Smooth muscle cell (in vitro differentiated cells): ENCODE results near the gene IGDCC3. TPM values are rescaled to one million over a fixed set of nuclear protein-coding genes. Genes with fewer than 3 reads are reported as not detected.

ENCODE experiments used
- DNase-seq: peaks from one replicate; lab custom pipeline; 2025; ENCODE audit not compliant: unreplicated experiment; lab: John Stamatoyannopoulos, UW
- H2AFZ ChIP-seq: fragments of 200-600 bp; sonication (generic); 2 replicates; pipeline ENCODE4 v1.6.0; 2016; ENCODE audit warnings: antibody characterized with exemption, low read depth, mild to moderate bottlenecking
- H3F3A ChIP-seq: fragments of 200-600 bp; sonication (generic); 2 replicates; pipeline ENCODE4 v1.6.0; 2017; ENCODE audit warnings: antibody characterized with exemption, low read depth
- H3K27ac ChIP-seq: fragments of 200-600 bp; sonication (generic); 2 replicates; pipeline ENCODE4 v1.5.1; 2016; ENCODE audit warnings: low read depth, mild to moderate bottlenecking
- H3K27me3 ChIP-seq: fragments of 200-600 bp; sonication (generic); 2 replicates; pipeline ENCODE4 v1.6.1; 2016; ENCODE audit warnings: low read depth, mild to moderate bottlenecking
- H3K36me3 ChIP-seq: fragments of 200-600 bp; sonication (generic); 2 replicates; pipeline ENCODE4 v1.5.1; 2016; ENCODE audit warnings: low read depth
- H3K4me1 ChIP-seq: fragments of 200-600 bp; sonication (generic); 2 replicates; pipeline ENCODE4 v1.5.1; 2016; ENCODE audit warnings: low read depth
- H3K4me2 ChIP-seq: fragments of 200-600 bp; sonication (generic); 2 replicates; pipeline ENCODE4 v1.6.0; 2016; ENCODE audit warnings: mild to moderate bottlenecking
- H3K4me3 ChIP-seq: fragments of 200-600 bp; sonication (generic); 2 replicates; pipeline ENCODE4 v1.5.1; 2016; ENCODE audit warnings: mild to moderate bottlenecking
- H3K79me2 ChIP-seq: fragments of 200-600 bp; sonication (generic); 2 replicates; pipeline ENCODE4 v1.6.0; 2016; ENCODE audit warnings: low read depth, mild to moderate bottlenecking
- H3K9ac ChIP-seq: fragments of 200-600 bp; sonication (generic); 2 replicates; pipeline ENCODE4 v1.6.0; 2016; ENCODE audit warnings: low read depth
- H3K9me3 ChIP-seq: fragments of 200-600 bp; sonication (generic); replicated peaks from 2 replicates; pipeline ENCODE4 v1.5.1; 2016; ENCODE audit warnings: low read depth
- H4K20me1 ChIP-seq: fragments of 200-600 bp; sonication (generic); 2 replicates; pipeline ENCODE4 v1.6.0; 2016; ENCODE audit warnings: low read depth
- WGBS: methylation state at CpG from one replicate; pipeline ENCODE4 v1.1.7; 2016; ENCODE audit warnings: low lambda C conversion rate; 5-methylcytosine and 5-hydroxymethylcytosine counted together
- polyA plus RNA-seq: library from polyadenylated mRNA; unstranded; fragments of >200 nt; fragmentation: Nextera tagmentation; extraction: Ambion mirVana; gene quantifications from 2 replicates; pipeline ENCODE4 v1.2.1, GENCODE V29; 2016
- total RNA-seq: library from RNA; depleted of rRNA; stranded (reverse); fragments of >200 nt; gene quantifications from 2 replicates; pipeline ENCODE4 v1.2.3, GENCODE V29; 2014
- TF ChIP-seq, protein P1 (sequence below): fragments of 200-600 bp; sonication (generic); IDR thresholded peaks from 2 replicates; pipeline ENCODE4 v1.5.1; 2017; ENCODE audit warnings: borderline replicate concordance, mild to moderate bottlenecking, antibody characterized with exemption; ENCODE audit not compliant: insufficient read depth, poor library complexity, severe bottlenecking

IGDCC3 gene
- total and polyA plus RNA-seq, 2 experiments from 2014 or later: 3.2 to 5.9 TPM

DNA sequence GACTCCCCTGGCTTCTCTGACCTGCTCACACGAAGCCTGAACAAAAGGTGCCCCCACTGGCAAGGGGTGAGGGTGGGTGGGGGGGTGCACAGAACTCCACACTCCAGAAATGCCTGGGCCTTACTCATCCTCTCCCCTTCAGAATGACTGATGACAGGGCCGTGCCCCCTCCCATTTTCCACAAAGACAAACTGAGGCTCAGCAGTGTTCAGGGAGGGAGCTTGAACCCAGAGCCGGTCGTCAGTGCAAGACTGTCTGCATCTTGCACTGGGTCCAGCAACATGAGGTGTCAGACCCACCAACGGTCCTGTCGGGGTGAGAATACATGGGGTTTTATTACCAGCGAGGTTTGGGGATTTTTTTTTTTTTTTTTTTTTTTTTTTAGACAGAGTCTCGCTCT is 15.3 kb downstream of the IGDCC3 start:
- Histone ChIP-seq H3K27ac (no peak overlapping the region), H3K27me3 (no peaks in the 10 kb centered on the region), H3K9ac (no peak overlapping the region), H3K4me1 (peaks cover 13% of the 10 kb centered on the region), H3K79me2 (no peaks in the 10 kb centered on the region), H3F3A (no peaks in the 10 kb centered on the region), H3K4me3 (no peak overlapping the region), H2AFZ (no peak overlapping the region), H3K9me3 (no peaks in the 10 kb centered on the region), H3K4me2 (no peak overlapping the region), H4K20me1 (no peaks in the 10 kb centered on the region), H3K36me3 (no peaks in the 10 kb centered on the region)
- DNase-seq: no peak
- TF ChIP-seq, protein P1, sequence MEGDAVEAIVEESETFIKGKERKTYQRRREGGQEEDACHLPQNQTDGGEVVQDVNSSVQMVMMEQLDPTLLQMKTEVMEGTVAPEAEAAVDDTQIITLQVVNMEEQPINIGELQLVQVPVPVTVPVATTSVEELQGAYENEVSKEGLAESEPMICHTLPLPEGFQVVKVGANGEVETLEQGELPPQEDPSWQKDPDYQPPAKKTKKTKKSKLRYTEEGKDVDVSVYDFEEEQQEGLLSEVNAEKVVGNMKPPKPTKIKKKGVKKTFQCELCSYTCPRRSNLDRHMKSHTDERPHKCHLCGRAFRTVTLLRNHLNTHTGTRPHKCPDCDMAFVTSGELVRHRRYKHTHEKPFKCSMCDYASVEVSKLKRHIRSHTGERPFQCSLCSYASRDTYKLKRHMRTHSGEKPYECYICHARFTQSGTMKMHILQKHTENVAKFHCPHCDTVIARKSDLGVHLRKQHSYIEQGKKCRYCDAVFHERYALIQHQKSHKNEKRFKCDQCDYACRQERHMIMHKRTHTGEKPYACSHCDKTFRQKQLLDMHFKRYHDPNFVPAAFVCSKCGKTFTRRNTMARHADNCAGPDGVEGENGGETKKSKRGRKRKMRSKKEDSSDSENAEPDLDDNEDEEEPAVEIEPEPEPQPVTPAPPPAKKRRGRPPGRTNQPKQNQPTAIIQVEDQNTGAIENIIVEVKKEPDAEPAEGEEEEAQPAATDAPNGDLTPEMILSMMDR: no peak
- 96% methylated on average over 8 of the region's 8 CpGs for WGBS

DNA sequence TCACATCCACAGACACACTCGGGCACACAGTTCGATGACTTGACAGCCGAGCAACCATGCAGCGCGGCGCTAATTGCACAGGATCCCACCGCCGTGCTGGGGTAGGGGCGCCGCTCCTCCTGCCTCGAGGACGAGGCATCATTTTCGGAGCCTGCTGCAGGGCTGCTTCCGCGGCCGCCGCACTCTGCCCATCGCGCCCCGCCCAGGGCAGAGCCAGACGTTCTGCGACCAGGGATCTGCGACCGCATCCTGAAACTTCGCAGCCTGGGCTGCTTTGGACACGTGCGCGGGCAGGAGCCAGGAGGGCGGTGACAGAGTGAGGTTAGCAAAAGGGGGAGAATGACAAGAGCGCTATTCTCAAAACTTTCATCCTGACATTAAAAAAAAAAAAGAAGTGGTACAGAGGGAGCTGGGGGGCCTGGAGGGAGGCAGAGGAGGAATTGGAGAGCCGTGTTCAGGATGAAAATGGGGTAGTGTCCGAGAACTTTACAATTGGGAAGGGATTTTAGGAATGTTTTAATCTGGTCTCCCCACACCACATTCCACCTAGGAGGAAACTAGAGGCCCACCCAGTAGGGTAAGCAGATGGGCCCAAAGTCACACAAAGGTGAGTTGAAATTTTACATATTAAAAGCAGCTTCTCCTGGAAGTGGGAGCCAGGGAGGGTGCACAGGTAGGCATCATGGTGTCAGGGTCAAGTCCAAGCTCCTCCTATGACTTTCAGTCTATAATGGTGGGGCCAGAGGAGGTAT is 15.9 kb downstream of the IGDCC3 start:
- DNase-seq: no peak
- Histone ChIP-seq H3F3A (no peaks in the 10 kb centered on the region), H3K27me3 (no peaks in the 10 kb centered on the region), H2AFZ (no peak overlapping the region), H3K27ac (no peak overlapping the region), H3K79me2 (no peaks in the 10 kb centered on the region), H3K9ac (no peak overlapping the region), H3K36me3 (no peaks in the 10 kb centered on the region), H4K20me1 (no peaks in the 10 kb centered on the region), H3K4me3 (no peak overlapping the region), H3K9me3 (no peaks in the 10 kb centered on the region), H3K4me1 (peaks cover 12% of the 10 kb centered on the region), H3K4me2 (no peak overlapping the region)
- 85% methylated on average over 30 of the region's 32 CpGs for WGBS
- TF ChIP-seq, protein P1: no peak

DNA sequence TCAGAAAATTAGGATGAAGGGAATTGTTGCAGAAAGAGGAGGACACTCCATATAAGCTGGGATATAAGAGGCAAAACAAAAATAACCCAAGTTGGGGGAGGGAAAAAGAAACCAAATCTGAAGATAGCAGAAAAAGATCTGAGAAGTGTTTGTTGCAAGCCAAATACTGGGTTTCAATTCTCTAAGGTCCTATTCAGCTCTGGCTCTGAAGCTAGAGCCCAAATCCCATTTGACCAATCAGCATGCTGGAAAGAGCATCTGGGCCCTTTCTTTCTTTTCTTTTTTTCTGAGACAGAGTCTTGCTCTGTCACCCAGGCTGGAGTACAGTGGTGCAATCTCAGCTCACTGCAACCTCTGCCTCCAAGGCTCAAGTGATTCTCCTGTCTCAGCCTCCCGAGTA is 17.3 kb downstream of the IGDCC3 start:
- Histone ChIP-seq H3F3A (no peaks in the 10 kb centered on the region), H3K36me3 (no peaks in the 10 kb centered on the region), H3K27ac (no peak overlapping the region), H3K4me3 (no peak overlapping the region), H3K9me3 (no peaks in the 10 kb centered on the region), H3K27me3 (no peaks in the 10 kb centered on the region), H3K4me2 (no peak overlapping the region), H3K4me1 (peaks cover 19% of the 10 kb centered on the region), H2AFZ (no peak overlapping the region), H3K9ac (no peak overlapping the region), H3K79me2 (no peaks in the 10 kb centered on the region), H4K20me1 (no peaks in the 10 kb centered on the region)
- no peak for DNase-seq
- TF ChIP-seq, protein P1: no peak
- WGBS: 95% methylated on average over 1 of the region's 1 CpG

- Histone ChIP-seq H4K20me1 (no peaks in the 10 kb centered on the region), H3K9ac (no peak overlapping the region), H2AFZ (peak overlapping the region; percentile 91), H3K9me3 (no peaks in the 10 kb centered on the region), H3K4me3 (peak overlapping the region; percentile 67), H3K4me1 (peaks cover 20% of the 10 kb centered on the region), H3F3A (peaks cover 5% of the 10 kb centered on the region), H3K36me3 (no peaks in the 10 kb centered on the region), H3K79me2 (no peaks in the 10 kb centered on the region), H3K27ac (no peak overlapping the region), H3K27me3 (no peaks in the 10 kb centered on the region), H3K4me2 (peak overlapping the region; percentile 99)
- TF ChIP-seq, protein P1: no peak
- DNase-seq: no peak
- 12% methylated on average over 17 of the region's 17 CpGs for WGBS
These were observed 21.8 kb downstream of the IGDCC3 start for GRCh38 chr15:65355988-65356353.
